ENCODE measurements around the gene MAP3K7CL.

GRCh38 chr21:29148530-29148929 is 18.1 kb downstream of the MAP3K7CL start:
- TF ChIP-seq POLR2AphosphoS5 (IDR thresholded peaks at IDR 0.05; ENCODE audit: low read depth) (0 out of 2 replicates have a peak, but pooled peaks have one; percentile 23), SPI1 (IDR thresholded peaks at IDR 0.05; ENCODE audit: borderline replicate concordance, low read depth) (no peak)
- TF ChIP-seq, protein P1, sequence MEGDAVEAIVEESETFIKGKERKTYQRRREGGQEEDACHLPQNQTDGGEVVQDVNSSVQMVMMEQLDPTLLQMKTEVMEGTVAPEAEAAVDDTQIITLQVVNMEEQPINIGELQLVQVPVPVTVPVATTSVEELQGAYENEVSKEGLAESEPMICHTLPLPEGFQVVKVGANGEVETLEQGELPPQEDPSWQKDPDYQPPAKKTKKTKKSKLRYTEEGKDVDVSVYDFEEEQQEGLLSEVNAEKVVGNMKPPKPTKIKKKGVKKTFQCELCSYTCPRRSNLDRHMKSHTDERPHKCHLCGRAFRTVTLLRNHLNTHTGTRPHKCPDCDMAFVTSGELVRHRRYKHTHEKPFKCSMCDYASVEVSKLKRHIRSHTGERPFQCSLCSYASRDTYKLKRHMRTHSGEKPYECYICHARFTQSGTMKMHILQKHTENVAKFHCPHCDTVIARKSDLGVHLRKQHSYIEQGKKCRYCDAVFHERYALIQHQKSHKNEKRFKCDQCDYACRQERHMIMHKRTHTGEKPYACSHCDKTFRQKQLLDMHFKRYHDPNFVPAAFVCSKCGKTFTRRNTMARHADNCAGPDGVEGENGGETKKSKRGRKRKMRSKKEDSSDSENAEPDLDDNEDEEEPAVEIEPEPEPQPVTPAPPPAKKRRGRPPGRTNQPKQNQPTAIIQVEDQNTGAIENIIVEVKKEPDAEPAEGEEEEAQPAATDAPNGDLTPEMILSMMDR (IDR thresholded peaks at IDR 0.05; ENCODE audit: insufficient read depth, low read length), result no peak
